ENCODE measurements around the gene PTPRK. TPM values are rescaled to one million over a fixed set of nuclear protein-coding genes. Genes with fewer than 3 reads are reported as not detected.

The PTPRK gene
- total RNA-seq, 4 donors from 2014 or later, result 10.3 to 36.0 (median 20.5) TPM

- Histone ChIP-seq H3K36me3 (no peaks in the 10 kb centered on the region), H3K9me3 (no peaks in the 10 kb centered on the region), H3K4me3 (no peak overlapping the region), H3K4me1 (peaks cover 0 to 14% (median 5%) of the 10 kb centered on the region in 3 donors), H3K27me3 (no peaks in the 10 kb centered on the region), H3K27ac (no peak overlapping the region)
- 85 to 95% methylated on average over 1 of the region's 1 CpG for WGBS, 2 donors
- intact Hi-C loops (cut with DNase I), result no loop called here
- no peak for DNase-seq
- TF ChIP-seq, protein P1, sequence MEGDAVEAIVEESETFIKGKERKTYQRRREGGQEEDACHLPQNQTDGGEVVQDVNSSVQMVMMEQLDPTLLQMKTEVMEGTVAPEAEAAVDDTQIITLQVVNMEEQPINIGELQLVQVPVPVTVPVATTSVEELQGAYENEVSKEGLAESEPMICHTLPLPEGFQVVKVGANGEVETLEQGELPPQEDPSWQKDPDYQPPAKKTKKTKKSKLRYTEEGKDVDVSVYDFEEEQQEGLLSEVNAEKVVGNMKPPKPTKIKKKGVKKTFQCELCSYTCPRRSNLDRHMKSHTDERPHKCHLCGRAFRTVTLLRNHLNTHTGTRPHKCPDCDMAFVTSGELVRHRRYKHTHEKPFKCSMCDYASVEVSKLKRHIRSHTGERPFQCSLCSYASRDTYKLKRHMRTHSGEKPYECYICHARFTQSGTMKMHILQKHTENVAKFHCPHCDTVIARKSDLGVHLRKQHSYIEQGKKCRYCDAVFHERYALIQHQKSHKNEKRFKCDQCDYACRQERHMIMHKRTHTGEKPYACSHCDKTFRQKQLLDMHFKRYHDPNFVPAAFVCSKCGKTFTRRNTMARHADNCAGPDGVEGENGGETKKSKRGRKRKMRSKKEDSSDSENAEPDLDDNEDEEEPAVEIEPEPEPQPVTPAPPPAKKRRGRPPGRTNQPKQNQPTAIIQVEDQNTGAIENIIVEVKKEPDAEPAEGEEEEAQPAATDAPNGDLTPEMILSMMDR (IDR thresholded peaks at IDR 0.05), result no peak
- no peak for TF ChIP-seq POLR2A (IDR thresholded peaks at IDR 0.05)
Measured at GRCh38 chr6:128474481-128474880, 45.9 kb downstream of the PTPRK start.

- Histone ChIP-seq H3K4me3 (no peak overlapping the region), H3K27me3 (no peaks in the 10 kb centered on the region), H3K27ac (no peak overlapping the region), H3K9me3 (no peaks in the 10 kb centered on the region), H3K4me1 (no peaks in the 10 kb centered on the region), H3K36me3 (no peaks in the 10 kb centered on the region)
- intact Hi-C loops (cut with DNase I), result no loop called here
- TF ChIP-seq, protein P1 (IDR thresholded peaks at IDR 0.05), result no peak
- TF ChIP-seq POLR2A (IDR thresholded peaks at IDR 0.05), result no peak
- DNase-seq, result no peak
- 84 to 89% methylated on average over 4 of the region's 4 CpGs for WGBS, 2 donors
Measured at GRCh38 chr6:128471907-128472306, 48.5 kb downstream of the PTPRK start.

GRCh38 chr6:128465368-128466343, 54.7 kb downstream of the PTPRK start:
- Histone ChIP-seq H3K9me3 (no peaks in the 10 kb centered on the region), H3K27ac (no peak overlapping the region), H3K4me1 (peaks cover 0 to 6% (median 0%) of the 10 kb centered on the region in 3 donors), H3K36me3 (no peaks in the 10 kb centered on the region), H3K4me3 (no peak overlapping the region), H3K27me3 (no peaks in the 10 kb centered on the region)
- TF ChIP-seq POLR2A (IDR thresholded peaks at IDR 0.05), result no peak
- TF ChIP-seq, protein P1 (IDR thresholded peaks at IDR 0.05), result no peak
- DNase-seq, result no peak
- intact Hi-C loops (cut with DNase I), result no loop called here
- WGBS, 2 donors, result 78 to 88% methylated on average over 2 of the region's 2 CpGs

DNA sequence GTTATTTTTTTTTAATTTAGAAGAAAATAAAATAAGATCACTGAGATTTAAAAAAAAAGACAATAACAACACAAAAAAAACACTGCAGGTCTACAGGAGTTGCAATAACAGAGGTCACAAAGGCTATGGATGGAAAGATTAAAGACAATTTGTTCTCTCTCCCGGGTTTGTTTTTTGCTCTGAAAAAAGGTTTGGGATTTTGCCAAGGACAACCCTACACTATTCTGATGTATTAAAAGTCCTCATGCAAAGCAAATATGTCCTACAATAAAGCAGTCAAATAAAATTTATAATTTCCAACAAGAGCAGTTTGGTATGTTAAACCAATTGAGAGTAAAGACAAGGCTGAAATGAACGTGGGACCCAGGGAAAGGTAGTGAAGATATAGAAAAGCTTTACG, 55.6 kb downstream of the PTPRK start:
- DNase-seq, result no peak
- H3K36me3 ChIP-seq, result no peaks in the 10 kb centered on the region
- intact Hi-C loops (cut with DNase I), result no loop called here
- no peak overlapping the region for H3K27ac ChIP-seq
- TF ChIP-seq, protein P1 (IDR thresholded peaks at IDR 0.05), result no peak
- no peak for TF ChIP-seq POLR2A (IDR thresholded peaks at IDR 0.05)
- 62 to 63% methylated on average over 3 of the region's 3 CpGs for WGBS, 2 donors
- no peaks in the 10 kb centered on the region for H3K27me3 ChIP-seq
- H3K9me3 ChIP-seq, result no peaks in the 10 kb centered on the region
- no peak overlapping the region for H3K4me3 ChIP-seq
- H3K4me1 ChIP-seq, result peaks cover 0 to 6% (median 0%) of the 10 kb centered on the region in 3 donors

DNA sequence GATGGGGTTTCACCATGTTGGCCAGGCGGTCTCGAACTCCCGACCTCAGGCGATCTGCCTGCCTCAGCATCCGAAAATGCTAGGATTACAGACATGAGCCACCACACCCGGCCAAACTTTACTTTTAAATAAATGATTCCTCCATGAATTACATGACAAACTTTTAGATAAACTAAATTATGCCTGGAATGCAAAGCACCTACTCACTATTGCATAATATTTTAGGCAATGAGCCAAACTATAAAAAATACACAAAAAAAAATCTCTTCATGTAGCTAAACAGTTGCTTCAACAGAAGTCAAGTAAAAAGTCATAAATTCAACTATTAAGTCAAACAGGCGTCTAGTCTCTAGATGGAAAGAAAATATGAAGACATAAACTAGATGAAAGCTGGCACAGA, 56.5 kb downstream of the PTPRK start:
- DNase-seq, result no peak
- Histone ChIP-seq H3K4me1 (peaks cover 0 to 6% (median 0%) of the 10 kb centered on the region in 3 donors), H3K4me3 (no peak overlapping the region), H3K36me3 (no peaks in the 10 kb centered on the region), H3K27me3 (no peaks in the 10 kb centered on the region), H3K9me3 (no peaks in the 10 kb centered on the region), H3K27ac (no peak overlapping the region)
- 62 to 78% methylated on average over 7 of the region's 7 CpGs for WGBS, 2 donors
- intact Hi-C loops (cut with DNase I), result no loop called here
- TF ChIP-seq, protein P1 (IDR thresholded peaks at IDR 0.05), result no peak
